Kidney epithelial cell (primary cell): ENCODE results near the gene PMVK. TPM values are rescaled to one million over a fixed set of nuclear protein-coding genes. Genes with fewer than 3 reads are reported as not detected.

Experiments
- DNase-seq: peaks from one replicate; pipeline ENCODE4 v3.0.0-alpha.2; 2010; ENCODE audit warnings: low read depth
- H3K27me3 ChIP-seq: 2 replicates; pipeline ENCODE4 v1.6.0; 2011; ENCODE audit warnings: low read length; ENCODE audit not compliant: control insufficient read depth, insufficient read depth
- H3K36me3 ChIP-seq: 2 replicates; pipeline ENCODE4 v1.5.1; 2011; ENCODE audit warnings: low read length; ENCODE audit not compliant: control insufficient read depth, insufficient read depth
- H3K4me3 ChIP-seq: 2 replicates; pipeline ENCODE4 v1.5.1; 2011; ENCODE audit warnings: low read depth, mild to moderate bottlenecking, control low read depth, low read length
- CTCF ChIP-seq: IDR thresholded peaks from 2 replicates; pipeline ENCODE4 v1.5.1; 2011; ENCODE audit warnings: mild to moderate bottlenecking, moderate library complexity, low read length, control low read depth, inconsistent platforms; ENCODE audit not compliant: insufficient read depth, poor library complexity, severe bottlenecking
- total RNA-seq: library from RNA; depleted of rRNA; stranded (reverse); fragments of >200 nt; gene quantifications from 2 replicates; pipeline ENCODE4 v1.2.3, GENCODE V29; 2015

Gene PMVK
- total RNA-seq, 1 donor from 2014 or later: 13.6 TPM

- no peak for TF ChIP-seq CTCF
- Histone ChIP-seq H3K36me3 (peaks cover 4% of the 10 kb centered on the region), H3K4me3 (peak overlapping the region; percentile 23), H3K27me3 (no peaks in the 10 kb centered on the region)
- no peak for DNase-seq
These were observed 35.6 kb upstream of the PMVK start for GRCh38 chr1:154972213-154972516.

- Histone ChIP-seq H3K36me3 (peaks cover 4% of the 10 kb centered on the region), H3K27me3 (no peaks in the 10 kb centered on the region), H3K4me3 (no peak overlapping the region)
- TF ChIP-seq CTCF: no peak
- no peak for DNase-seq
These were observed 35.0 kb upstream of the PMVK start for GRCh38 chr1:154971341-154971998.

- Histone ChIP-seq H3K4me3 (peak within 1 kb of the TSS; percentile 50), H3K27me3 (no peaks in the 10 kb centered on the region), H3K36me3 (peaks cover 4% of the 10 kb centered on the region)
- TF ChIP-seq CTCF: no peak
- DNase-seq: peak; percentile 70
These were observed 34.3 kb upstream of the PMVK start, which contains the start of gene SHC1 for GRCh38 chr1:154970631-154971340. TSS of gene SHC1 (minus strand) at chr1:154970747. CDS start at chr1:154970526, 221 bp downstream.

GRCh38 chr1:154969860-154970452 is 33.4 kb upstream of the PMVK start:
- Histone ChIP-seq H3K36me3 (peaks cover 6% of the 10 kb centered on the region), H3K4me3 (peak overlapping the region; percentile 50), H3K27me3 (no peaks in the 10 kb centered on the region)
- DNase-seq: no peak
- TF ChIP-seq CTCF: no peak

DNA sequence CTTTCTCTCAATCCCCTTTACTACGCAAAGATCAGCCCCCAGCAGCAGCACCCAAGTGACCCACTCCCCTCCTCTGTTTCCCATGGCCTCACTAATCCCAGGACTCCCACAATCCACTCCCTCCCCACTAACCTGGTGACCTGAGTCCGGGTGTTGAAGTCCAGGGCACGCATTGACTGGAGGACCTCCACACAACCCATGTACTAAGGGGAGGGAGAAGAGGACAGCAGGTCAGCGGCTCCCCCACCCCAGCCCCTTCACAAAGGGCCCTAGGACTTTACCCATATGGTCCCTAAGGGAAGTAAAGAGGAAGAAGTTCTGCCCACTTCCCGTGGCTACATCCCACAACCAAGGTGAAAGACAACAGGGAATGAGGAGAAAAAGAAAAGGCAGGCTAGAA is 32.7 kb upstream of the PMVK start:
- Histone ChIP-seq H3K4me3 (peak overlapping the region; percentile 50), H3K27me3 (no peaks in the 10 kb centered on the region), H3K36me3 (peaks cover 7% of the 10 kb centered on the region)
- no peak for DNase-seq
- no peak for TF ChIP-seq CTCF
